GM12878 (cell line): Measurements from ENCODE around the gene NINJ1.

Source experiments
- MTA3 ChIP-seq: IDR thresholded peaks from 2 replicates; pipeline ENCODE4 v1.6.1; 2012; ENCODE audit warnings: low read length, inconsistent platforms, borderline replicate concordance
- NFYA ChIP-seq: IDR thresholded peaks from 2 replicates; pipeline ENCODE4 v1.6.1; 2011; ENCODE audit warnings: low read depth, mild to moderate bottlenecking, low read length, improper control_type of control experiment, borderline replicate concordance
- TARDBP ChIP-seq: IDR thresholded peaks from 2 replicates; pipeline ENCODE4 v1.6.1; 2016; ENCODE audit warnings: borderline replicate concordance
- TBL1XR1 ChIP-seq: IDR thresholded peaks from 2 replicates; pipeline ENCODE4 v1.6.1; 2012; ENCODE audit warnings: low read depth, low read length, improper control_type of control experiment
- ZSCAN29 ChIP-seq: fragments of 450-650 bp; IDR thresholded peaks from 2 replicates; pipeline ENCODE4 v1.6.1; 2017; ENCODE audit warnings: mild to moderate bottlenecking, moderate library complexity

DNA sequence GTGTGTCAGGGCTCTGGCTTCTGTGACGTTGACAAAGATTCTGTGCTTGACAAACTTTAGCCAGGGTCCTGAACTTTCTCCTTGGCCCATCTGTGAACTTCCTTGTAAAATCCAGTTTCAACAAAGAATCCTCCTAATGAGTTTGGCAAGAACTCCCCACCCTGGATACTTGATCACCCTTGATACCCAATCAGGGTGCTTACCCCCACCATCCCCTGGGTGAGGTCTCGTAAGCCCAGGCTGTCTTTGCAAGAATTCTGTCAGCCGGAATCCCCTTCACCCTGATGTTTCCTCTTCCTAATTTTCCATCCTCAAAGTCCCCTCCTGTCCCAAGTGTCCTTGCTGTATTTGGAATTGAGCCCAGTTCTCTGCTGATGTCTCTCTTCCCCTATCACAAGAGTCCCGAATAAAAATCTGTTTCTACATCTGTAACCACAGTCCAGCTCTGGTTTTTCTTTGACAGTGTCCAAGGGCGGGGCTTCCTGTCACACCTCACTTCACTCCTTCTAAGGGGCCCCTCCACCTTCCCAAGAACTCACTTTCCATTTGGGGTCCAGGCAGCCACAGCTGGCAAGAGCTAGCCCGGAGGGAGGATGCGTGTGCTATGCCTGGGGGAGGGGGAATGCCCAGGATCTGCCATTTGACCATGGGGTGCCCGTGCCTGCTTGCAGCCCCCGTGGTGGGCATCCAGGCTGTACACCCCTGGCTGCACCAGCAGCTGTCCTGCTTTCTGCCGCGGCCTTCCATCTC lies 40.7 kb downstream of the NINJ1 start:
- TF ChIP-seq ZSCAN29: no peak
- no peak for TF ChIP-seq TBL1XR1
- no peak for TF ChIP-seq TARDBP
- no peak for TF ChIP-seq MTA3
- TF ChIP-seq NFYA: no peak
